GM18858 (cell line): Measurements from ENCODE around the gene TPT1.
A peak's percentile ranks its signal among the peaks of the same experiment; 100 is the strongest.
"Not testable (repeated sequence)": the region's sequence is repeated elsewhere in the genome, so short reads cannot be mapped to it uniquely, and the experiment has no call there.

ENCODE experiments used
- ATAC-seq: cut with Tn5 transposase; IDR thresholded peaks from one replicate; pipeline ENCODE4 v1.9.1; 2021; ENCODE audit not compliant: unreplicated experiment

Gene TPT1

GRCh38 chr13:45368005-45368404, 27.0 kb upstream of the TPT1 start:
- ATAC-seq = no peak

GRCh38 chr13:45367358-45367757, 26.4 kb upstream of the TPT1 start:
- ATAC-seq = peak; percentile 96

GRCh38 chr13:45365558-45365885, 24.5 kb upstream of the TPT1 start:
- ATAC-seq = no peak

GRCh38 chr13:45364876-45365557, 24.0 kb upstream of the TPT1 start:
- no peak for ATAC-seq

- no peak for ATAC-seq
Measured at GRCh38 chr13:45362939-45363338, 22.0 kb upstream of the TPT1 start.

- no peak for ATAC-seq
Measured at GRCh38 chr13:45361596-45362206, 20.7 kb upstream of the TPT1 start.

- ATAC-seq = no peak
Measured at GRCh38 chr13:45356966-45357672, 16.1 kb upstream of the TPT1 start.

- peak; percentile 57 for ATAC-seq
Measured at GRCh38 chr13:45353895-45354294, 12.9 kb upstream of the TPT1 start.

- ATAC-seq = no peak
Measured at GRCh38 chr13:45352031-45352430, 11.0 kb upstream of the TPT1 start.

GRCh38 chr13:45350152-45350551, 9.2 kb upstream of the TPT1 start:
- no peak for ATAC-seq

- ATAC-seq = no peak
Measured at GRCh38 chr13:45349438-45349837, 8.5 kb upstream of the TPT1 start.

GRCh38 chr13:45344064-45344463, 3.1 kb upstream of the TPT1 start:
- not testable (repeated sequence) for ATAC-seq

- not testable (repeated sequence) for ATAC-seq
Measured at GRCh38 chr13:45343102-45343501, 2.1 kb upstream of the TPT1 start.

- not testable (repeated sequence) for ATAC-seq
Measured at GRCh38 chr13:45342668-45343067, 1.7 kb upstream of the TPT1 start.

- ATAC-seq = no peak
Measured at GRCh38 chr13:45341799-45342500, 967 bp upstream of the TPT1 start.

- peak; percentile 25 for ATAC-seq
Measured at GRCh38 chr13:45340422-45341033, 455 bp downstream of the TPT1 start.

- ATAC-seq = no peak
Measured at GRCh38 chr13:45339867-45340266, 1.1 kb downstream of the TPT1 start.

GRCh38 chr13:45339399-45339798, 1.6 kb downstream of the TPT1 start:
- no peak for ATAC-seq

- no peak for ATAC-seq
Measured at GRCh38 chr13:45337803-45338202, 3.2 kb downstream of the TPT1 start.

- no peak for ATAC-seq
Measured at GRCh38 chr13:45337395-45337794, 3.6 kb downstream of the TPT1 start.
